NCI-H1694 (cell line): ENCODE measurements around the gene GSG1L2.
"Not testable (repeated sequence)": the region's sequence is repeated elsewhere in the genome, so short reads cannot be mapped to it uniquely, and the experiment has no call there.

Experiments used
- DNase-seq: peaks from one replicate; lab custom pipeline; 2025; lab: John Stamatoyannopoulos, UW

Gene GSG1L2

DNA sequence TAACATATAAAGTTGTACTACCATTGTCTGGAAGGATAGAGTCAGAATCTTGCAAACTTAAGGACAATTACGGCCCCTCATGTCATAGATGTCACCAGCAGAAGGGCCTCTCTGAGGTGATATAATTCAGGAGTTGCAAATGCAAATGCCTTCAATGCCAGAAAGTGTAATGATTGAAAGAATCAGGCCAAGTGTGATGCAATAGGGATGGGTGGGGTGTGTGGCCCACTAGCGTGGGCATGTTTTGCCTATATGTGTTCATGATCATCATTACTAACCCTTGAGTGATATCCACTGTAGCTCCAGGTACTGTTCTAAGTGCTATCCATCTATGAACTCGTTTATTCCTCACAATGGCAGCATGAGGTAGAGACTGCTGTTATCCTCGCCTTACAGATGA is 31.6 kb downstream of the GSG1L2 start:
- DNase-seq = no peak

GRCh38 chr17:9788601-9789000 is 33.3 kb downstream of the GSG1L2 start:
- no peak for DNase-seq

GRCh38 chr17:9784544-9784943 is 37.3 kb downstream of the GSG1L2 start:
- DNase-seq = no peak

- not testable (repeated sequence) for DNase-seq
Observed at GRCh38 chr17:9783465-9783864, 38.4 kb downstream of the GSG1L2 start.

- no peak for DNase-seq
Observed at GRCh38 chr17:9783050-9783449, 38.8 kb downstream of the GSG1L2 start.

- DNase-seq = no peak
Observed at GRCh38 chr17:9780552-9780951, 41.3 kb downstream of the GSG1L2 start.

DNA sequence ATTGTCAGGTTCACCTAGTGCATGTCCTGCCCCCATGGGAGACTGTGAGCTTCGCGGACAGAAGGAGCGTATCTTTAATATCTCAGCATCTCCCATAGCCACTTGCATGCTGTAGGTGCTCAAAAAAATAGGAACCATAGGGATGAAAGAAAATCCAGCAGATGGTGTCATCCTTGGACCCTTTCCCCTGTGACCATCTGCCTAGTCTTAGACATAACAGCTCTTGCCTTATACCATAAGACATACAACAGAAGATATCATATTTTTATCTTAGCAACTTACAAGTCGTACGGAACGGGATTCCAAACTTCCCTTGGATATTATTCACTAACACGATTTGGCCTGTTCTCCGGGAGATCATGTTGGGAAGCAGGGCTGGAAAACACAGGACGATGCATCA is 45.0 kb downstream of the GSG1L2 start:
- DNase-seq = no peak

DNA sequence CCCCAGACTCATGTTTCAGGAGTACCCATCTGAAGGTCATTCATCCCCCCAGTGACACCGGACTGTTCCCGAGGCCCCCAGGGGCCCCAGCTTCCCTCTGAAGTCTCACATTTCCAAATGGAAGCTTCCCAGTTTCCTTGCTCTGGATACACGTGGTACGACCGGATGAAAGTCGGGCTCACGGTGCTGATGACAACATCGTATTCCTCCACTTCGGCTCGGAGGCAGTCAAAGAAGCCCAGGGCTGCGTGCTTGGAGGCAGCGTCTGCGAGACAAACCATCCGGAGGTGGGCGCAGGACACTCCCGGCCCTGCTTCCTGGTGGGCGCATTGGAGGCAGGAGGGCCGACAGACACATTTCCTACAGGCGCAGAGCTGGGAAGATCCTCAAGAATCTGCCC is 49.2 kb downstream of the GSG1L2 start:
- no peak for DNase-seq

DNA sequence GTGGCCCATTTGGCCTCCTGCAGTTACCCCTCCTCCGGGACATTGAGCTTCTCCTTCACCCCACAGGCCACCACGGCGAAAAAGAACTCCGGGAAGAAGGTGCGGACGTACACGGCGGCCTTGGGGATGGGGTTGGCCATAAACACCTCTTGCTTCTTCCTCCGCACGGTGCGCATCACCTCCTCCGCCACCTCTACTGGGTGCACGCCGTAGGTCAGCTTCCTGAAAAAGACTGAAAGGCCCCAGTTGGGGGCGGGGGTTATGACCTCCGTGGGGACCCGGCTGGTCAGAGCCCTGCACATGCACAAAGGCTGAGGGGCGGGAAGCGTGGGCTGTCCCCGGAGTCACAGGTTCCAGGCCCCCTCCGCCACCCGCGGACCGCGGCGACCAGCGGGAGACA is 50.4 kb downstream of the GSG1L2 start:
- DNase-seq = no peak

GRCh38 chr17:9769036-9769695 is 52.7 kb downstream of the GSG1L2 start:
- no peak for DNase-seq

DNA sequence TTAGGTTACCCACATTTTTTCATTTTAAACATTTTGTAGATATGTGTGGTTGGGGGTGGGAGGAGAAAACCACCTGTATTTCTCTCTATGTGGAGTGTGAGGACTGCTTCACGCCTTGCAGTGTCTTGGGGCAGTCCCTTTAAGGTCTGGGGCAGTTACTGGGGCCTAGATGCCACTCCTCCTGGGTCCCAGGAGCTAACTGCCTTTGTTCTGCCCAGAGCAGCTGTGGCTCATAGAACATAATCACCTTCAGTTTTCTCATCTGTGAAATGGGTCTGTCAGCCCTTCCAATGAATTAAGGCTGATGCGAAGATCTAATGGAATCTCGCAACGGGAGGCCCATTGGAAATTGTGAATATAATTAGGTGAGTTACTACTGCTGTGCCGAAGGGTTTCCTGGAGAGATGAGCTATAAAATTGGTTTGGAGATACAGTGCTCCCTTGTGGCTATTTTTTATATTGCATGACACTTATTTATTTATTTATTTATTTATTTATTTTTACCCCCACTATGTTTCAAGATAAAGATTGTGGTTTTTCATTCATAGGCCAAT is 53.4 kb downstream of the GSG1L2 start:
- no peak for DNase-seq

- no peak for DNase-seq
Observed at GRCh38 chr17:9767432-9767991, 54.4 kb downstream of the GSG1L2 start.

- no peak for DNase-seq
Observed at GRCh38 chr17:9766970-9767369, 54.9 kb downstream of the GSG1L2 start.

DNA sequence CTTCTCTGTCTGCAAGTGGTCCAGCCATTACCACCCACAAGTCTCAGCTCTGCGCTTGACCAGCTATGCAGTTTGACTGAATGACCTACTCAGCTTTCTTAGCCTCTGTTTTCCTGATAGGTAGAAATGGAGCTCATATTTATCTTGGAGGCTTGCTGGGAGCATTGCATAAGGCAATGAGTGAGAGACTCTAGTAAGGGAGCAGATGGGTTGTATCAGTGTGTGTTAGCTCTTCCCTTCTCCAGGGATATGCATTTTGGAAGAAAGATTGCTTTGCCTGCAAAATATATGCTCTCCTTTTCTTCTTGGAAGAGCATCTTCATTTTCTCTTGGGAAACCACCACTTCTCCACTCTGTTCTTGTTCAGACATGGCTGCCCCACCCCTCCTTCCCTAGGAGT is 56.6 kb downstream of the GSG1L2 start:
- no peak for DNase-seq

- DNase-seq = no peak
Observed at GRCh38 chr17:9763643-9764042, 58.2 kb downstream of the GSG1L2 start.

DNA sequence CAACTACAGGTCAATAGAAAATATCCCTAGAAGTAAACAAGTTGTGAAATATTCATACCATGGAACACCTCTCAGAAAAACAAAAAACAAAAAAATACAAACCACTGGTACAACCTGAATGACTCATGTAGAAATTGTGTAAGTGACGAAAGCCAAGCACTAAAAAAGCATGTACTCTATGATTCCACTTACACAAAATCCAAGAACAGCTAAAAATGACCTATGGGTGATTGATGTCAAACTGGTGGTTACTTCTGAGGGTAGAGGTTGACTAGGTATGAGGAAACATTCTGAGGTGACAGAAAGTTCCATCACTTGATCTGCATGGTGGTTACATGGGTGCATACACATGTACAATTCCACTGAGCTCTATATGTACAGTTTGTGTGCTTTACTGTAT is 61.6 kb downstream of the GSG1L2 start:
- no peak for DNase-seq

DNA sequence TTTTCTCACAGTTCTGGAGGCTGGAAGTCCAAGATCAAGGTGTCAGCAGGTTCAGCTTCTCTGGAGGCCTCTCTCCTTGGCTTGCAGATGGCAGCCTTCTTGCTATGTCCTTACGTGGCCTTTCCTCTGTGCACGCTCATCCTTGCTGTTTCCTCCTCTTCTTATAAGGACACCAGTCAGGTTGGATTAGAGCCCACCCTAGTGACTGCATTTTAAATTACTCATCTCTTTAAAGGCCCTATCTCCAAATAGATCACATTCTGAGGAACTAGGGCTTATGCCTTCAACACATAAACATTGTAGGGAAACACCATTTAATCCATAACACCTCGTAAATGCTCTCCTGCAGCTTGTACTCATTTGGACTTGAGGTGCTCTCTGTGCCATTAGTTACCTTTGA is 66.8 kb downstream of the GSG1L2 start:
- no peak for DNase-seq
